ENCODE results near the gene PLEKHM3. TPM values are rescaled to one million over a fixed set of nuclear protein-coding genes. Genes with fewer than 3 reads are reported as not detected.

Gene PLEKHM3
- total and polyA plus RNA-seq, 7 donors = 1.2 to 47.9 (median 29.1) TPM

GRCh38 chr2:207805566-207806226 is 219.6 kb downstream of the PLEKHM3 start:
- no peak for DNase-seq
- no peaks in the 10 kb centered on the region for H3K27me3 ChIP-seq
- no peaks in the 10 kb centered on the region for H3K4me1 ChIP-seq
- intact Hi-C loops (cut with DNase I) = no loop called here
- no peak overlapping the region for H3K27ac ChIP-seq
- no peaks in the 10 kb centered on the region for H3K9me3 ChIP-seq
- no peak for TF ChIP-seq POLR2AphosphoS5 (IDR thresholded peaks at IDR 0.05)
- no peak for TF ChIP-seq POLR2A (IDR thresholded peaks at IDR 0.05)
- TF ChIP-seq, protein P1, sequence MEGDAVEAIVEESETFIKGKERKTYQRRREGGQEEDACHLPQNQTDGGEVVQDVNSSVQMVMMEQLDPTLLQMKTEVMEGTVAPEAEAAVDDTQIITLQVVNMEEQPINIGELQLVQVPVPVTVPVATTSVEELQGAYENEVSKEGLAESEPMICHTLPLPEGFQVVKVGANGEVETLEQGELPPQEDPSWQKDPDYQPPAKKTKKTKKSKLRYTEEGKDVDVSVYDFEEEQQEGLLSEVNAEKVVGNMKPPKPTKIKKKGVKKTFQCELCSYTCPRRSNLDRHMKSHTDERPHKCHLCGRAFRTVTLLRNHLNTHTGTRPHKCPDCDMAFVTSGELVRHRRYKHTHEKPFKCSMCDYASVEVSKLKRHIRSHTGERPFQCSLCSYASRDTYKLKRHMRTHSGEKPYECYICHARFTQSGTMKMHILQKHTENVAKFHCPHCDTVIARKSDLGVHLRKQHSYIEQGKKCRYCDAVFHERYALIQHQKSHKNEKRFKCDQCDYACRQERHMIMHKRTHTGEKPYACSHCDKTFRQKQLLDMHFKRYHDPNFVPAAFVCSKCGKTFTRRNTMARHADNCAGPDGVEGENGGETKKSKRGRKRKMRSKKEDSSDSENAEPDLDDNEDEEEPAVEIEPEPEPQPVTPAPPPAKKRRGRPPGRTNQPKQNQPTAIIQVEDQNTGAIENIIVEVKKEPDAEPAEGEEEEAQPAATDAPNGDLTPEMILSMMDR (IDR thresholded peaks at IDR 0.05) = no peak
- TF ChIP-seq EP300 (IDR thresholded peaks at IDR 0.05) = no peak
- no peak overlapping the region for H3K4me3 ChIP-seq
- WGBS, 2 donors = 36 to 63% methylated on average over 5 of the region's 5 CpGs
- H3K36me3 ChIP-seq = no peaks in the 10 kb centered on the region

GRCh38 chr2:207802650-207803049 is 222.7 kb downstream of the PLEKHM3 start:
- no peak for DNase-seq
- Histone ChIP-seq H3K27ac (no peak overlapping the region), H3K4me3 (no peak overlapping the region), H3K4me1 (no peaks in the 10 kb centered on the region), H3K9me3 (no peaks in the 10 kb centered on the region), H3K36me3 (no peaks in the 10 kb centered on the region), H3K27me3 (no peaks in the 10 kb centered on the region)
- TF ChIP-seq POLR2AphosphoS5 (IDR thresholded peaks at IDR 0.05) (no peak), POLR2A (IDR thresholded peaks at IDR 0.05) (no peak), EP300 (IDR thresholded peaks at IDR 0.05) (no peak)
- TF ChIP-seq, protein P1 (IDR thresholded peaks at IDR 0.05) = no peak
- intact Hi-C loops (cut with DNase I) = no loop called here
- WGBS, 2 donors = 12 to 64% methylated on average over 6 of the region's 6 CpGs

- H3K36me3 ChIP-seq = no peaks in the 10 kb centered on the region
- no peak overlapping the region for H3K27ac ChIP-seq
- no peaks in the 10 kb centered on the region for H3K27me3 ChIP-seq
- H3K4me3 ChIP-seq = no peak overlapping the region
- no peak for TF ChIP-seq POLR2A (IDR thresholded peaks at IDR 0.05)
- TF ChIP-seq POLR2AphosphoS5 (IDR thresholded peaks at IDR 0.05) = no peak
- TF ChIP-seq EP300 (IDR thresholded peaks at IDR 0.05) = no peak
- TF ChIP-seq, protein P1 (IDR thresholded peaks at IDR 0.05) = no peak
- DNase-seq = no peak
- peaks cover 0 to 11% (median 9%) of the 10 kb centered on the region in 4 donors for H3K4me1 ChIP-seq
- WGBS, 2 donors = 15 to 43% methylated on average over 3 of the region's 3 CpGs
- intact Hi-C loops (cut with DNase I) = no loop called here
- no peaks in the 10 kb centered on the region for H3K9me3 ChIP-seq
These were observed 224.1 kb downstream of the PLEKHM3 start for GRCh38 chr2:207801259-207801658.

DNA sequence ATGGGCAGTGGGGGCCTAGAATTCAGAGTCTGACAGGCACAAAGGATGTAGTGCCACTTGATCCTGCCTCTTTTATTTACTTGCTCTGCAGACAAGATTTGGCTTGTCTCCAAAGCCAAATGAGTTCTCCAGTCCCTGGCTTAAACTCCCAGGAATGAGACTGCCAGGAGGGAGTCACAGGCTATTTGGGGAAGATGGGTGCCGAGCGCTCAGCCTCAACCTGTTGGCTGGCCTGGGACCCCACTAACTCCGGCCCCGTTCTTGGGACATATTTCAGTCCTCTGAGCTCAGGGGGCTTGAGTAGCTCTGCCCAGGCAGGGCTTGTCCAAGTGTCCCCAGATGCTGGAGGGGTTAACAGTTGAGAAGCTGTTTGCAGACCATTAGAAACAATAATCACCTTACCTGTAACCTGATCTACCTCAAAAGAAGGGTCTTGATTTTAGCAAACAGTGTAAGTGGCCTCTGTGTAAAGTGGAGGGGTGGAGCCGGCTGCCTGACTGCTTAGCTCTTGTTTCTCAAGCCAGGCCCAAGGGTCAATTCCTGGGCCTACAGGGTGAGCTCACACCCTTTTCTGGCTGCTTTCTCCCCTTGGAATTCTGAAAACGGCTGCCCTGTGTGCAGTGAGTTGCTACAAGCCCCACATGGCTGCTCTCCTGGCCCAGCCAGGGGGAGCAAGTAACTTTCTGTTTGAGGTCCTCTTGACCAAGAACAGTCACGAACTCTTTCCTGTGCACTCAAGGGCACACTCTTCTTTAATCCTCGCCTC is 228.6 kb downstream of the PLEKHM3 start:
- Histone ChIP-seq H3K27me3 (no peaks in the 10 kb centered on the region), H3K4me3 (no peak overlapping the region), H3K27ac (no peak overlapping the region), H3K9me3 (no peaks in the 10 kb centered on the region), H3K4me1 (peaks cover 0 to 16% (median 14%) of the 10 kb centered on the region in 4 donors), H3K36me3 (no peaks in the 10 kb centered on the region)
- intact Hi-C loops (cut with DNase I) = no loop called here
- no peak for TF ChIP-seq EP300 (IDR thresholded peaks at IDR 0.05)
- no peak for TF ChIP-seq POLR2A (IDR thresholded peaks at IDR 0.05)
- TF ChIP-seq POLR2AphosphoS5 (IDR thresholded peaks at IDR 0.05) = no peak
- TF ChIP-seq, protein P1 (IDR thresholded peaks at IDR 0.05) = no peak
- no peak for DNase-seq
- WGBS, 2 donors = 24 to 68% methylated on average over 8 of the region's 8 CpGs
